Kidney epithelial cell (primary cell): Measurements from ENCODE around the gene TRIM2. TPM values are rescaled to one million over a fixed set of nuclear protein-coding genes. Genes with fewer than 3 reads are reported as not detected.

Experiments used
- DNase-seq: peaks from one replicate; pipeline ENCODE4 v3.0.0-alpha.2; 2010; ENCODE audit warnings: low read depth
- H3K27me3 ChIP-seq: 2 replicates; pipeline ENCODE4 v1.6.0; 2011; ENCODE audit warnings: low read length; ENCODE audit not compliant: control insufficient read depth, insufficient read depth
- H3K36me3 ChIP-seq: 2 replicates; pipeline ENCODE4 v1.5.1; 2011; ENCODE audit warnings: low read length; ENCODE audit not compliant: control insufficient read depth, insufficient read depth
- H3K4me3 ChIP-seq: 2 replicates; pipeline ENCODE4 v1.5.1; 2011; ENCODE audit warnings: low read depth, mild to moderate bottlenecking, control low read depth, low read length
- CTCF ChIP-seq: IDR thresholded peaks from 2 replicates; pipeline ENCODE4 v1.5.1; 2011; ENCODE audit warnings: mild to moderate bottlenecking, moderate library complexity, low read length, control low read depth, inconsistent platforms; ENCODE audit not compliant: insufficient read depth, poor library complexity, severe bottlenecking
- total RNA-seq: library from RNA; depleted of rRNA; stranded (reverse); fragments of >200 nt; gene quantifications from 2 replicates; pipeline ENCODE4 v1.2.3, GENCODE V29; 2015

The TRIM2 gene
- total RNA-seq, 1 donor from 2014 or later = 83.2 TPM

- Histone ChIP-seq H3K4me3 (no peak overlapping the region), H3K27me3 (no peaks in the 10 kb centered on the region), H3K36me3 (no peaks in the 10 kb centered on the region)
- DNase-seq = no peak
- no peak for TF ChIP-seq CTCF
These were observed 71.4 kb downstream of the TRIM2 start for GRCh38 chr4:153275380-153276276.

- no peak for TF ChIP-seq CTCF
- H3K36me3 ChIP-seq = no peaks in the 10 kb centered on the region
- no peak for DNase-seq
- no peaks in the 10 kb centered on the region for H3K27me3 ChIP-seq
- H3K4me3 ChIP-seq = no peak overlapping the region
These were observed 72.7 kb downstream of the TRIM2 start for GRCh38 chr4:153276971-153277370.

GRCh38 chr4:153281476-153281875, 77.2 kb downstream of the TRIM2 start:
- Histone ChIP-seq H3K4me3 (no peak overlapping the region), H3K36me3 (no peaks in the 10 kb centered on the region), H3K27me3 (no peaks in the 10 kb centered on the region)
- DNase-seq = no peak
- no peak for TF ChIP-seq CTCF

- Histone ChIP-seq H3K36me3 (no peaks in the 10 kb centered on the region), H3K4me3 (no peak overlapping the region), H3K27me3 (no peaks in the 10 kb centered on the region)
- DNase-seq = no peak
- TF ChIP-seq CTCF = no peak
These were observed 77.8 kb downstream of the TRIM2 start for GRCh38 chr4:153282023-153282422.

- TF ChIP-seq CTCF = no peak
- Histone ChIP-seq H3K36me3 (no peaks in the 10 kb centered on the region), H3K27me3 (no peaks in the 10 kb centered on the region), H3K4me3 (no peak overlapping the region)
- no peak for DNase-seq
These were observed 79.0 kb downstream of the TRIM2 start for GRCh38 chr4:153283260-153283659.

GRCh38 chr4:153290134-153290533, 85.9 kb downstream of the TRIM2 start:
- DNase-seq = no peak
- Histone ChIP-seq H3K27me3 (no peaks in the 10 kb centered on the region), H3K36me3 (peaks cover 1% of the 10 kb centered on the region), H3K4me3 (no peak overlapping the region)
- no peak for TF ChIP-seq CTCF
